Fibroblast of the aortic adventitia (primary cell): Measurements from ENCODE around the gene FRY. TPM values are rescaled to one million over a fixed set of nuclear protein-coding genes. Genes with fewer than 3 reads are reported as not detected.

Experiments used
- DNase-seq: peaks from one replicate; pipeline ENCODE4 v3.0.0-alpha.2; 2010; ENCODE audit warnings: low read depth
- H3K4me3 ChIP-seq: 2 replicates; pipeline ENCODE4 v1.5.1; 2011; ENCODE audit warnings: low read depth, mild to moderate bottlenecking, control low read depth, low read length, moderate library complexity
- CTCF ChIP-seq: IDR thresholded peaks from 2 replicates; pipeline ENCODE4 v1.5.1; 2011; ENCODE audit warnings: mild to moderate bottlenecking, low read length, control low read depth, inconsistent platforms; ENCODE audit not compliant: insufficient read depth
- total RNA-seq: library from RNA; depleted of rRNA; stranded (reverse); fragments of >200 nt; gene quantifications from 2 replicates; pipeline ENCODE4 v1.2.3, GENCODE V29; 2012; ENCODE audit warnings: low replicate concordance

The FRY gene
- total RNA-seq, 1 donor = 4.3 TPM

- no peak for DNase-seq
- no peak for TF ChIP-seq CTCF
- no peak overlapping the region for H3K4me3 ChIP-seq
Measured at GRCh38 chr13:32233062-32233461, 201.5 kb downstream of the FRY start.

DNA sequence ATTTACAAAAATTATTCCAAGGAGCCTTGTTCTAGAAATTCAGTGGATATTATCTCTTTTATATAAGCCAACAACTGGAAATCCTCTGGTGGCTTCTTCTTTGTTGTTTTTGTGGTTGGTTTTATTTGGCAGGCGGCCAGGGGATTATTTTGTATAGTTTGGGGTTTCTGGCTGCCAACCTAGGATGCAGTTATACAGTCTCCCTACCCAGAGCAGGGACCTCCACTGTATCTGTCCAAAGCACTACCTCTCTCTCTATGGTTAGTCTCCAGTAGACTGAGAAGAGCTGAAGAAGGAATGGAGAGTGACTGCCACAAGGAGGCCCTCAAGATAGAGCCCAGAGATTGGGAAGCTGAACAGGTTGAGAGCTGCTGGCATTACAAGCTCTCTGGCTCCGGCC is 203.3 kb downstream of the FRY start:
- no peak for TF ChIP-seq CTCF

DNA sequence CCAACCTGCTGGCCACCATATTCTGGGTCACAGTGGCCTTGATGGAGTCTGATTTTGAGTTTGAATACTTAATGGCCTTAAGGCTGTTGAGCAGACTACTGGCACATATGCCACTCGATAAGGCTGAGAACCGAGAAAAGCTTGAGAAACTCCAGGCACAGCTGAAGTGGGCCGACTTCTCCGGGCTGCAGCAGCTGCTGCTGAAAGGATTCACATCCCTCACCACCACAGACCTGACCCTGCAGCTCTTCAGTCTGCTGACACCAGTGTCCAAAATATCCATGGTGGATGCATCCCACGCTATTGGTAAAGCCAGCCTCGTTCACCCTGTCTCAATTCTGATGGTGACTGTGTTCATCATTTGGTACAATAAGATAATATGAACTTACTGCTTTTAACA is 206.1 kb downstream of the FRY start:
- no peak for TF ChIP-seq CTCF
- no peak for DNase-seq
- H3K4me3 ChIP-seq = no peak overlapping the region

More for the DNA sequence above, 203.3 kb downstream of the FRY start:
- H3K4me3 ChIP-seq = no peak overlapping the region
- no peak for DNase-seq

DNA sequence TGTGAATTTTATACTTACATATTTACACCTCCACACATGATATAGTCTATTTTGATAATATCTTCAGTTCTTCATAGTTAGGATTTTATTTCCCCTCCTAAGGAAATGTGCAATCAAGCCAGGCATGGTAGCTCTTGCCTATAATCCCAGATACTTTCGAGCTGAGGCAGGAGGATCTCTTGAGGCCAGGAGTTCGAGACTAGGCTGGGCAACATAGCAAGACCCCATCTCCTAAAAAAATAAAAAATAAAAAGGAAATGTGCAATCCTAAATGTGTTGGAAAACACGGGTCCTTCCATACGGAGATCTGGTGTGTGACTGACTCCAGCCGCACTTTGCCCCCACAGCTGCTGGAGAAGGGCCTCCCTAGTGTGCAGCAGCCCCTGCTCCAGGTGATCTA is 212.1 kb downstream of the FRY start:
- no peak for DNase-seq
- TF ChIP-seq CTCF = no peak

GRCh38 chr13:32245555-32245954 is 214.0 kb downstream of the FRY start:
- no peak for TF ChIP-seq CTCF
- H3K4me3 ChIP-seq = no peak overlapping the region
- DNase-seq = no peak

More for the DNA sequence above, 212.1 kb downstream of the FRY start:
- no peak overlapping the region for H3K4me3 ChIP-seq

GRCh38 chr13:32246468-32246867 is 214.9 kb downstream of the FRY start:
- peak; percentile 76 for DNase-seq
- TF ChIP-seq CTCF = peak; percentile 88
- H3K4me3 ChIP-seq = no peak overlapping the region

DNA sequence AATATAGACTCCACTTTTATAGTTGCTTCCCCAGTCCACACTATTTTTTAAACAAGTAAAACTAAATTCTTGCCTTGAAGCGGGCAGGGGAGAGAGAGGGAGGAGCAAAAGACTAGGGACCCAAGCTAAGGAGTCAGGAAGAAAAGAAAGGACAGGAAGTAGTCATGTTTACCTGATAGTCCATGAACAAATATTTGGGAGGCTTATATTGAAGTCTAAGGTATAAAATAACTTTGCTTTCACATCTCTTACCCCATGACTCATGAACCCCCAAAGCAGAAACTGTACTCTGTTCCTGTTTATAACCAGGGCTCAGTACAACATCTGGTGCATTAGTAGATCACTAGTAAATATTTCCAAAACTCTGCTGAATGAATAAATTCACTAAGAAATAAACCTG is 216.3 kb downstream of the FRY start:
- DNase-seq = no peak
- H3K4me3 ChIP-seq = no peak overlapping the region
- TF ChIP-seq CTCF = no peak
